ENCODE results near the gene FAM72A. TPM values are rescaled to one million over a fixed set of nuclear protein-coding genes. Genes with fewer than 3 reads are reported as not detected.
A peak's percentile ranks its signal among the peaks of the same experiment; 100 is the strongest.
"Not testable (repeated sequence)": the region's sequence is repeated elsewhere in the genome, so short reads cannot be mapped to it uniquely, and the experiment has no call there.

The FAM72A gene
- total RNA-seq (2021; fragmentation: NEBNext Ultra II Directional; extraction: Animal tissue kit (Norgen Biotek cat#: 25700)): 1 to 10 TPM; 6.8 to 8.2 (median 7.2) TPM
- long read RNA-seq, partial matches to known transcripts: 0 of 3 reads
- long read RNA-seq, other reads (novel, unspliced or antisense): 2 of 3 reads

DNA sequence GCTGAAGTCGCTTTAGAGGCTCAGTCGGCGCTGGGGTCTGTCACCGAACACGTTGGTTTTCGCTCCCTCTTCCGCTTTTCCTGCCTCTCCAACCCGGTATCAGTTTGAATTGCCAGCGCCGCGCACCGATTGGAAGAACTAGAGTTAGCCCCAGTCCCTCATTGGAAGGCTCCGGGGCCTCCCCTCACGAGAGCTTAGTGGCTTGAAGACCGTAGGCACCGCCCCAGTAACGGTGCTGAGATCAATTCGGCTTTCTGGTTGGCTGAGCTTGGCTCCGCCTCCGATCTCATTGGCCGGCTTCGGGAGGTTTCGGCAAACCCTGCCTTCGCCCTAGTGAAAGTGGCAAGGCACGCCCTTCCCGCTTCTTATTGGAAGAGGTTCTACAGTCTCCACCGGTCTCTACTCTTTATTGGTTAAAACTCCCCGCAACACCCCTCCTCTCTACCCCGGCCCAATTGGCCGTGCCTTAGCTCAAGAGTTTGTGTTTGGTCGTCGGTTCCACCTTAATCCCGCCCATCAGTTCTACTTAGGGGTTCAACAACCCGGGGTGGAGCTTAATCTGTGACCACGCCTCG is at the start of gene FAM72A:
Gene FAM72A, minus strand, starts transcription at position 51 of the 575 bp plus-strand sequence. CDS start 814 bp downstream, outside the sequence.
- not testable (repeated sequence) for H3K36me3 Mint-ChIP-seq (ENCODE audit: low read depth); H3K4me1 Mint-ChIP-seq (ENCODE audit: low read depth); H3K9me3 Mint-ChIP-seq; H3K27me3 Mint-ChIP-seq (ENCODE audit: insufficient read depth)
- DNase-seq: peak; percentile 100
- peak within 1 kb of the TSS; percentile 83 for H3K4me3 Mint-ChIP-seq
- peak within 1 kb of the TSS; percentile 78 for H3K27ac Mint-ChIP-seq

- not testable (repeated sequence) for DNase-seq; H3K27me3 Mint-ChIP-seq (ENCODE audit: insufficient read depth); H3K4me3 Mint-ChIP-seq; H3K36me3 Mint-ChIP-seq (ENCODE audit: low read depth); H3K9me3 Mint-ChIP-seq; H3K27ac Mint-ChIP-seq; H3K4me1 Mint-ChIP-seq (ENCODE audit: low read depth)
Measured at GRCh38 chr1:206250953-206251681, 48.5 kb upstream of the FAM72A start.

- not testable (repeated sequence) for H3K9me3 Mint-ChIP-seq; H3K27me3 Mint-ChIP-seq (ENCODE audit: insufficient read depth); H3K4me3 Mint-ChIP-seq; H3K27ac Mint-ChIP-seq; H3K36me3 Mint-ChIP-seq (ENCODE audit: low read depth); H3K4me1 Mint-ChIP-seq (ENCODE audit: low read depth); DNase-seq
Measured at GRCh38 chr1:206246129-206246886, 43.7 kb upstream of the FAM72A start.

- not testable (repeated sequence) for H3K36me3 Mint-ChIP-seq (ENCODE audit: low read depth); H3K27ac Mint-ChIP-seq; H3K4me1 Mint-ChIP-seq (ENCODE audit: low read depth); H3K9me3 Mint-ChIP-seq; DNase-seq; H3K4me3 Mint-ChIP-seq; H3K27me3 Mint-ChIP-seq (ENCODE audit: insufficient read depth)
Measured at GRCh38 chr1:206245479-206245878, 42.8 kb upstream of the FAM72A start.

- H3K36me3 Mint-ChIP-seq (ENCODE audit: low read depth); H3K9me3 Mint-ChIP-seq; H3K27me3 Mint-ChIP-seq (ENCODE audit: insufficient read depth); H3K27ac Mint-ChIP-seq; H3K4me1 Mint-ChIP-seq (ENCODE audit: low read depth); DNase-seq; H3K4me3 Mint-ChIP-seq: not testable (repeated sequence)
Measured at GRCh38 chr1:206243335-206243734, 40.7 kb upstream of the FAM72A start.

- H3K4me3 Mint-ChIP-seq; H3K4me1 Mint-ChIP-seq (ENCODE audit: low read depth); H3K9me3 Mint-ChIP-seq; H3K27me3 Mint-ChIP-seq (ENCODE audit: insufficient read depth); DNase-seq; H3K27ac Mint-ChIP-seq; H3K36me3 Mint-ChIP-seq (ENCODE audit: low read depth): not testable (repeated sequence)
Measured at GRCh38 chr1:206240288-206240687, 37.6 kb upstream of the FAM72A start.

DNA sequence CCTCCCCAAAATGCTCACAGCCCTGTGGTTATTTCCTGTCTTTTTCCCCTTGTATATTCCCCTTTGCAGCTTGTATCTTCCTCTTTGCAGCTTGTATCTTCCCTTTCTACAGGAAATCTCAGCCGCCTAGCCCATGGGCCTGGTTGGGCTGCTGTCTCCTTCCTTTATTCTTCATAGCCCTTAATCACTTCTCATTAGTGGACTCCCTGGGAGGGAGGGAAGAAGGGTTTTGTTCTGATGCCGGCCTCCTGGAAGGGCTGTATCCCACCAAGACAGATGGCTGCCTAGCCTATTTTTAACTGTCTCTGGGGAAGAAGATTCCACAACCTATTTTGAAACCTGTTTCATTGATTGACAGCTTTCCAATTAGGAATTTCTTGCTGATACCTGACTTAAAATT is 32.6 kb upstream of the FAM72A start:
- DNase-seq; H3K9me3 Mint-ChIP-seq; H3K4me1 Mint-ChIP-seq (ENCODE audit: low read depth); H3K36me3 Mint-ChIP-seq (ENCODE audit: low read depth); H3K27me3 Mint-ChIP-seq (ENCODE audit: insufficient read depth); H3K27ac Mint-ChIP-seq; H3K4me3 Mint-ChIP-seq: not testable (repeated sequence)

- not testable (repeated sequence) for H3K9me3 Mint-ChIP-seq; H3K27ac Mint-ChIP-seq; H3K36me3 Mint-ChIP-seq (ENCODE audit: low read depth)
Measured at GRCh38 chr1:206234189-206234916, 31.7 kb upstream of the FAM72A start.

GRCh38 chr1:206232970-206233645 is 30.5 kb upstream of the FAM72A start:
- DNase-seq; H3K36me3 Mint-ChIP-seq (ENCODE audit: low read depth); H3K27ac Mint-ChIP-seq; H3K4me1 Mint-ChIP-seq (ENCODE audit: low read depth); H3K9me3 Mint-ChIP-seq; H3K27me3 Mint-ChIP-seq (ENCODE audit: insufficient read depth); H3K4me3 Mint-ChIP-seq: not testable (repeated sequence)

More at GRCh38 chr1:206234189-206234916, 31.7 kb upstream of the FAM72A start:
- H3K4me1 Mint-ChIP-seq (ENCODE audit: low read depth); DNase-seq; H3K27me3 Mint-ChIP-seq (ENCODE audit: insufficient read depth); H3K4me3 Mint-ChIP-seq: not testable (repeated sequence)

DNA sequence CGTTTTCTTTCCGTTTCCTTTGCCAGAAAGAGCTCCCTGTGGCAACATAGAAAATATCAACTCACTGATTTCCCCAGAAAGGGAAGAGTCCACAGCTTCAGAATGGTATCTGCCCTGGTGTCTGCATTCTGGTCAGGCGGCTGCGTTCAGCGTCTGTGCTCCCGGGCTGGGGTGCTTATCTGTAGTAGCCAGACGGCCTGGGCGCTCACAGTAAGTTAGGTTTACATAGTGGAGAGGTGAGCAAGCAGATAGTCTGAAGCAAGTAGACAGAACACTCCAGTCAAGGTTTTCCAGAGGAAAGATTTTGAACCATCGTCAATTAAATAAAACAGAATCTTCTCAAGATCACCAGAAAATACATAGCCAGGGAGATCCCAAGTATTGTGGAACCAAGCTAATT is 29.4 kb upstream of the FAM72A start:
- not testable (repeated sequence) for H3K4me1 Mint-ChIP-seq (ENCODE audit: low read depth); H3K9me3 Mint-ChIP-seq; H3K4me3 Mint-ChIP-seq; DNase-seq; H3K27me3 Mint-ChIP-seq (ENCODE audit: insufficient read depth); H3K27ac Mint-ChIP-seq; H3K36me3 Mint-ChIP-seq (ENCODE audit: low read depth)

DNA sequence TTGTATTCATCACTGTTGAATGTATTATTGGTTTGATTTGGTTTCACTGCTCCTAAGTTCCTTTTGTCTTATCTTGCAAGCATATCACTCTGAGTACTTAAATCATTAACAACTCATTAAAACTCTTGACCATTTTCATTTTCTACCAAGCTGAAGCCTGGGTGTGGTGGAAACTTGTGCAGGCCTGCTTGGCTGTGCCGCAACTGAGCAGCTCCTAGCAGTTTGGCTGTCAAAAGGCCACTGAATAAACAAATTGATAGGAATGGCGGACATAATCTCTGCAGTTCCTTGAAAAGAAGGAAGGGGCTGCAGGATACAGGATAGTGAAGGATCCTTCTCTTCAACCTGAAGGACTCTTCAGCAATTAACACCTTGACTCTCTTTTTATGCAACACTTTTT is 26.6 kb upstream of the FAM72A start:
- not testable (repeated sequence) for H3K36me3 Mint-ChIP-seq (ENCODE audit: low read depth); H3K9me3 Mint-ChIP-seq; H3K4me3 Mint-ChIP-seq; DNase-seq; H3K4me1 Mint-ChIP-seq (ENCODE audit: low read depth); H3K27me3 Mint-ChIP-seq (ENCODE audit: insufficient read depth); H3K27ac Mint-ChIP-seq

GRCh38 chr1:206226886-206227285 is 24.2 kb upstream of the FAM72A start:
- peak; percentile 14 for DNase-seq
- H3K27ac Mint-ChIP-seq; H3K9me3 Mint-ChIP-seq; H3K27me3 Mint-ChIP-seq (ENCODE audit: insufficient read depth); H3K36me3 Mint-ChIP-seq (ENCODE audit: low read depth); H3K4me3 Mint-ChIP-seq: not testable (repeated sequence)
- H3K4me1 Mint-ChIP-seq (ENCODE audit: low read depth): peaks cover 11% of the 10 kb centered on the region

GRCh38 chr1:206225386-206225785 is 22.7 kb upstream of the FAM72A start:
- DNase-seq; H3K36me3 Mint-ChIP-seq (ENCODE audit: low read depth); H3K4me3 Mint-ChIP-seq; H3K9me3 Mint-ChIP-seq; H3K27me3 Mint-ChIP-seq (ENCODE audit: insufficient read depth); H3K27ac Mint-ChIP-seq: not testable (repeated sequence)
- H3K4me1 Mint-ChIP-seq (ENCODE audit: low read depth): peaks cover 16% of the 10 kb centered on the region
